GM18498 (cell line): ENCODE measurements around the gene IL17B.

Experiments used
- ATAC-seq: cut with Tn5 transposase; IDR thresholded peaks from one replicate; pipeline ENCODE4 v1.9.1; 2021; ENCODE audit warnings: mild to moderate bottlenecking, moderate library complexity; ENCODE audit not compliant: unreplicated experiment

IL17B gene

GRCh38 chr5:149379177-149379761 lies at the start of gene IL17B:
IL17B (minus strand) TSS chr5:149379292; CDS start chr5:149379225, 67 bp downstream.
- ATAC-seq = no peak

- ATAC-seq = no peak
Observed at GRCh38 chr5:149428032-149428431, 48.9 kb upstream of the IL17B start.

GRCh38 chr5:149427374-149427773 lies 48.3 kb upstream of the IL17B start:
- ATAC-seq = no peak

GRCh38 chr5:149426931-149427330 lies 47.8 kb upstream of the IL17B start:
- ATAC-seq = no peak

- ATAC-seq = no peak
Observed at GRCh38 chr5:149425729-149426128, 46.6 kb upstream of the IL17B start.

- ATAC-seq = no peak
Observed at GRCh38 chr5:149424371-149425315, 45.6 kb upstream of the IL17B start.

GRCh38 chr5:149423794-149424268 lies 44.7 kb upstream of the IL17B start:
- no peak for ATAC-seq

- ATAC-seq = no peak
Observed at GRCh38 chr5:149423049-149423793, 44.1 kb upstream of the IL17B start.

GRCh38 chr5:149422366-149423048 lies 43.4 kb upstream of the IL17B start:
- ATAC-seq = no peak

GRCh38 chr5:149421834-149422233 lies 42.7 kb upstream of the IL17B start:
- no peak for ATAC-seq

- no peak for ATAC-seq
Observed at GRCh38 chr5:149421372-149421685, 42.2 kb upstream of the IL17B start.

- ATAC-seq = no peak
Observed at GRCh38 chr5:149420545-149421371, 41.7 kb upstream of the IL17B start.

GRCh38 chr5:149419859-149420544 lies 40.9 kb upstream of the IL17B start:
- no peak for ATAC-seq

- no peak for ATAC-seq
Observed at GRCh38 chr5:149419532-149419858, 40.4 kb upstream of the IL17B start.

- no peak for ATAC-seq
Observed at GRCh38 chr5:149418910-149419531, 39.9 kb upstream of the IL17B start.

GRCh38 chr5:149417711-149418368 lies 38.7 kb upstream of the IL17B start:
- no peak for ATAC-seq

- ATAC-seq = no peak
Observed at GRCh38 chr5:149416987-149417710, 38.1 kb upstream of the IL17B start.
